ENCODE results near the gene GARIN5A.

The GARIN5A gene

DNA sequence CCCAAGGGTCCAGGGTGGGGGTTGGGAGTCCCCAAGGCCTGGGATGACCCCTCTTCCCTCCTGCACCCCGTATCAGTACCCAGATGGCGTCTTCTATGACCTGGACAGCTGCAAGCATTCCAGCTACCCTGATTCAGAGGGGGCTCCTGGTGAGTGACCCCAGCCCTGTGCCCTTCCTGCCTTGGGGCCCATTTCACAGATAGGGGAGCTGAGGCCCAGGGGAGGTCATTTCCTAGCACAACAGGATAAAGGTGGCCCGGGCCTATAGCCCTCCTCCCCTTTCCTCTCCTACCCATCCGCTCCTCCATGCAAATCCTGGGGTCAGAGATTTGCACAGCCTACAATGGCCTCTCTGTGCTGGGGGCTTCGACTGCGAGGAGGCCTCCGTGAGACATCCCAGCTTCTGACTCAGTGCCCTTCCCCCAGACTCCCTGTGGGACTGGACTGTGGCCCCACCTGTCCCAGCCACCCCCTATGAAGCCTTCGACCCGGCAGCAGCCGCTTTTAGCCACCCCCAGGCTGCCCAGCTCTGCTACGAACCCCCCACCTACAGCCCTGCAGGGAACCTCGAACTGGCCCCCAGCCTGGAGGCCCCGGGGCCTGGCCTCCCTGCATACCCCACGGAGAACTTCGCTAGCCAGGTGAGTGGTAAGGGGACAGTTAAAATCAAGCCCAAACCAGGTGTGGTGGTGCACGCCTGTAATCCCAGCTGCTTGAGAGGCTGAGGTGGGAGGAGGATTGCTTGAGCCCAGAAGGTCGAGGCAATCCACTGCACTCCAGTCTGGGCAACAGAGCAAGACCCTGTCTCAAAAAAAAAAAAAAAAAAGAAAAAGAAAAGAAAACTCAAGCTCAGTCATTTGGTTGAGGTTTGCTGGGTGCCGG is 54.0 kb downstream of the GARIN5A start:
- H3K27me3 ChIP-seq (ENCODE audit: control insufficient read depth, insufficient read depth, low read length), result peaks cover 24% of the 10 kb centered on the region
- H3K4me3 ChIP-seq (ENCODE audit: low read length), result no peak overlapping the region
- no peaks in the 10 kb centered on the region for H3K9me3 ChIP-seq (ENCODE audit: control insufficient read depth, low read length)
- H3K36me3 ChIP-seq (ENCODE audit: control insufficient read depth, insufficient read depth, low read length), result no peaks in the 10 kb centered on the region
- H3K4me1 ChIP-seq (ENCODE audit: control insufficient read depth, insufficient read depth, low read length), result no peaks in the 10 kb centered on the region
- no peak overlapping the region for H3K9ac ChIP-seq (ENCODE audit: low read length)

GRCh38 chr19:50420808-50421207 is 55.8 kb downstream of the GARIN5A start:
- no peaks in the 10 kb centered on the region for H3K36me3 ChIP-seq (ENCODE audit: control insufficient read depth, insufficient read depth, low read length)
- no peaks in the 10 kb centered on the region for H3K9me3 ChIP-seq (ENCODE audit: control insufficient read depth, low read length)
- peaks cover 26% of the 10 kb centered on the region for H3K27me3 ChIP-seq (ENCODE audit: control insufficient read depth, insufficient read depth, low read length)
- no peak overlapping the region for H3K9ac ChIP-seq (ENCODE audit: low read length)
- H3K4me3 ChIP-seq (ENCODE audit: low read length), result no peak overlapping the region
- H3K4me1 ChIP-seq (ENCODE audit: control insufficient read depth, insufficient read depth, low read length), result peaks cover 8% of the 10 kb centered on the region

DNA sequence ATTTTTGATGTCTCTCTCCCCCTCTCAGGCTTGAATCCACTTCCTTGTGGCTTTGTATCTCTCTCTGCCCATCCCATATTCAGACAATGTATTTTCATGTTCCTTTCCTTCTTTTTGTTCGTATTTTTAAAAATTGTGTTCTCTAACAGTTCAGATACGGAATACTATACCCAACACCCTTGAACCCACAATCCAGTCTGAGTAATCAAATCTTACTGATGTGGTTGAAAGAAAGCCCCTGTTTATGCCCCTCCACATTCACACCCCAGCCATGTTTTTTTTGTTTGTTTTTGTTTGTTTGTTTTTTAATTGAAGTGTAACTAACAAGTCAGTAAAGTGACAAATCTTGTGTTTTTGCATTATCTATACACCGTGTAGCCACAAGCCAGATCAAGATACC is 56.5 kb downstream of the GARIN5A start:
- H3K9ac ChIP-seq (ENCODE audit: low read length), result no peak overlapping the region
- peaks cover 26% of the 10 kb centered on the region for H3K27me3 ChIP-seq (ENCODE audit: control insufficient read depth, insufficient read depth, low read length)
- H3K36me3 ChIP-seq (ENCODE audit: control insufficient read depth, insufficient read depth, low read length), result no peaks in the 10 kb centered on the region
- peaks cover 8% of the 10 kb centered on the region for H3K4me1 ChIP-seq (ENCODE audit: control insufficient read depth, insufficient read depth, low read length)
- H3K4me3 ChIP-seq (ENCODE audit: low read length), result no peak overlapping the region
- no peaks in the 10 kb centered on the region for H3K9me3 ChIP-seq (ENCODE audit: control insufficient read depth, low read length)

DNA sequence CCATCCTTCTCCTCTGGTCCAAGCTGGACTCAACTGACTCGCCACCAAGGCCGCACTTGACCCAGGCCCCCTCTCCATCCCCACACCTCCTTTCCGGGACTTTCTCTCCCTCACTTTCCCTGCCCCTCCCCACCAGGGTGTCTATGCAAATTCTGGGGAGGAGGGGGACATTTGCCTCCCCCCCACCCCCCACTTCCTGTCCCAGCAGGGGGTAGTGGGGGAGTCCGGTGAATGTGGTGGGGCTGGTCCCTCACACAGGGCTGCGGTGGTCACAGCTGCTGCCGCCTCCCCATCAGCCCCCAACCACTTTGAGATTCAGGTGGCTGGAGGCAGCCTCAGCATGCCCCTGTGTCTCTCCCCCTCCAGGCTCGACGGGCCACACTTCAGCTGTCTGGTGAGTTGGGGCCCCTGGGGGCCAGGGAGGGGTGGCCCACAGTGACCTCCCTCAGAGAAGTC is 57.0 kb downstream of the GARIN5A start:
- Histone ChIP-seq H3K27me3 (ENCODE audit: control insufficient read depth, insufficient read depth, low read length) (peaks cover 26% of the 10 kb centered on the region), H3K36me3 (ENCODE audit: control insufficient read depth, insufficient read depth, low read length) (no peaks in the 10 kb centered on the region), H3K9ac (ENCODE audit: low read length) (no peak overlapping the region), H3K4me1 (ENCODE audit: control insufficient read depth, insufficient read depth, low read length) (peaks cover 8% of the 10 kb centered on the region), H3K4me3 (ENCODE audit: low read length) (no peak overlapping the region), H3K9me3 (ENCODE audit: control insufficient read depth, low read length) (no peaks in the 10 kb centered on the region)

DNA sequence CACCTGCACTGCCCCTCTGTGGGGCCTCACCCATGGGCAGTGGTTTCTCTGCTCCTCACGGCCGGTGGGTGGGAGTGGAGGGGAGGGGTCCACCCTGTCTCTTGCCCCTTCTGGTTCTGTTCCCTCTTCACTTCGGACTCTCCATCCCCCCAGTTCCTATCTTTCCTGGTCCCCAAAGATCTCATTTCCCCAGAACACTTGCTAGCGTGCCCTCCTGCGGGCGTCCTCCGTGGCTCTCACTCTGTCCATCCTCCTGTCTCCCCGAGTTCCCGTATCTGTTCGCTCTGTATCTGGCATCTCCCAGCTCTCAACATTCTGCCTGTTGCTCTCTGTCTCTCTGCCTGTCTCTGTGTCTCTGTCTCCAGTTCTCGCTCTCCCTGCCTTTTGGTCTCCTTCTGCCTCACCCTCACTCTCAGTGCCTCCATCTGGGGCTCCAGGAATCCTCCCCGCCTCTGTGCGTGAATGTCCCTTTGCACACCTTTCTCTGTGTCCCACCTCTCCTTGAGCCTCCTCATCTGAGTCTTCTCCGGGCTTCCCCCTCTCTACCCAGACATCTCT is 57.5 kb downstream of the GARIN5A start:
- Histone ChIP-seq H3K27me3 (ENCODE audit: control insufficient read depth, insufficient read depth, low read length) (peaks cover 26% of the 10 kb centered on the region), H3K4me1 (ENCODE audit: control insufficient read depth, insufficient read depth, low read length) (peaks cover 8% of the 10 kb centered on the region), H3K4me3 (ENCODE audit: low read length) (no peak overlapping the region), H3K9me3 (ENCODE audit: control insufficient read depth, low read length) (no peaks in the 10 kb centered on the region), H3K36me3 (ENCODE audit: control insufficient read depth, insufficient read depth, low read length) (no peaks in the 10 kb centered on the region), H3K9ac (ENCODE audit: low read length) (no peak overlapping the region)

GRCh38 chr19:50418176-50419021 is 58.2 kb downstream of the GARIN5A start, which contains the start of gene SPIB:
Gene SPIB (plus strand): TSS chr19:50418938. CDS start chr19:50418963, 25 bp downstream.
- Histone ChIP-seq H3K4me3 (ENCODE audit: low read length) (no peak within 1 kb of the TSS), H3K4me1 (ENCODE audit: control insufficient read depth, insufficient read depth, low read length) (peaks cover 8% of the 10 kb centered on the region), H3K27me3 (ENCODE audit: control insufficient read depth, insufficient read depth, low read length) (peaks cover 26% of the 10 kb centered on the region), H3K9ac (ENCODE audit: low read length) (no peak within 1 kb of the TSS), H3K36me3 (ENCODE audit: control insufficient read depth, insufficient read depth, low read length) (no peaks in the 10 kb centered on the region), H3K9me3 (ENCODE audit: control insufficient read depth, low read length) (no peaks in the 10 kb centered on the region)

DNA sequence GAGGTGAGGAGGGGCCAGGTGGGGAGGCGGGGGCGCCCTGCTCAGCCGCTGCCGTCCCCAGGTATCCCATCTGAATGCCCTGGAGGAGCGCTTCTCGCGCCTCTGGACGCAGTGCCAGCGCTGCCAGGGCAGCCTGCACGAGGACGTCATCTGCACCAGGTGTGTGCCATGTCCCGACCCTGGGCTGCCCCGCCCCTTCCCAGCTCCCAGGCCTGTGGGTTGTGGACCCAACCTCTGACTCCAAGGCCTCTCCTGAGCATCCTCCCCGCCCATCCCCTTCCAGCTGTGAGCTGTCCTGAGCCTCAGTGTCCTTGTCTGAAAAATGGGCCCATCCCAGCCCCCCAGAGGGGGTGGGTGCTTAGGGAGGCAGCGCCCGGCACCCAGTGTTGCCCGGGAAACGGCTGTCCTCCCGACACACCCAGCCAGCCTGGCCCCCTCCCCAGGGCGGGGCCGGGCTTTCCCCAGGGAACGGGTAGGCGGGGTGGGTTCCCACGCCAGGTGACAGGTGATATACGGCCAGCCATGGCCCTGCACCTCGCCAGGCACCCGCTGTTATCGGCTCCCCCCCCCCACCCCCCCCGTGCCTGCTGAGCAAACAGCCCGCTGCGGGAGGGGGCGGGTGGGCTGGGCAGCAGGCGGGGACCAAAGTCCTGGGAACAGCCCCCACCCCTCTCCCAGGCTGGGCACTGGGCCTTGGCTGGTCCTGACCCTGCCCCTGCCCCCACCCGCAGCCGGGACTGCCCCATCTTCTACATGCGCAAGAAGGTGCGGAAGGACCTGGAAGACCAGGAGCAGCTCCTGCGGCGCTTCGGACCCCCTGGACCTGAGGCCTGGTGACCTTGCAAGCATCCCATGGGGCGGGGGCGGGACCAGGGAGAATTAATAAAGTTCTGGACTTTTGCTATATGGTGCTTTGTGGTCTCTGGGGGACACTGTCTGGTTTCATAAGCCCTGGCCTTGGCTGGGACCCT is 59.3 kb downstream of the GARIN5A start:
- Histone ChIP-seq H3K9me3 (ENCODE audit: control insufficient read depth, low read length) (no peaks in the 10 kb centered on the region), H3K36me3 (ENCODE audit: control insufficient read depth, insufficient read depth, low read length) (no peaks in the 10 kb centered on the region), H3K9ac (ENCODE audit: low read length) (no peak overlapping the region), H3K4me3 (ENCODE audit: low read length) (no peak overlapping the region), H3K27me3 (ENCODE audit: control insufficient read depth, insufficient read depth, low read length) (peaks cover 26% of the 10 kb centered on the region), H3K4me1 (ENCODE audit: control insufficient read depth, insufficient read depth, low read length) (peaks cover 8% of the 10 kb centered on the region)

Data from mucosa of stomach (tissue), 1 donor.